HUES64 (cell line): Measurements from ENCODE around the gene NKG7.

Experiments used
- H3K27ac ChIP-seq: 2 replicates; pipeline ENCODE4 v1.7.0; 2013; ENCODE audit warnings: low read depth, low read length, inconsistent platforms
- H3K27me3 ChIP-seq: 2 replicates; pipeline ENCODE4 v1.6.1; 2013; ENCODE audit warnings: mild to moderate bottlenecking, low read length; ENCODE audit not compliant: insufficient read depth
- H3K36me3 ChIP-seq: 2 replicates; pipeline ENCODE4 v1.6.1; 2013; ENCODE audit warnings: mild to moderate bottlenecking, low read length; ENCODE audit not compliant: insufficient read depth
- H3K4me1 ChIP-seq: 2 replicates; pipeline ENCODE4 v1.6.1; 2013; ENCODE audit warnings: mild to moderate bottlenecking, low read length, moderate library complexity; ENCODE audit not compliant: insufficient read depth
- H3K4me3 ChIP-seq: 2 replicates; pipeline ENCODE4 v1.5.1; 2013; ENCODE audit warnings: mild to moderate bottlenecking, low read length, moderate library complexity
- H3K9ac ChIP-seq: 2 replicates; pipeline ENCODE4 v1.6.1; 2013; ENCODE audit warnings: mild to moderate bottlenecking, low read depth, low read length
- H3K9me3 ChIP-seq: 2 replicates; pipeline ENCODE4 v1.6.1; 2013; ENCODE audit warnings: low read depth, low read length; ENCODE audit not compliant: insufficient read depth
- WGBS: fragments of 150-250, 120-280 bp; methylation state at CpG from one replicate; pipeline ENCODE4 v1.1.7; 2013; ENCODE audit warnings: missing lambda C conversion rate; 5-methylcytosine and 5-hydroxymethylcytosine counted together

NKG7 gene

DNA sequence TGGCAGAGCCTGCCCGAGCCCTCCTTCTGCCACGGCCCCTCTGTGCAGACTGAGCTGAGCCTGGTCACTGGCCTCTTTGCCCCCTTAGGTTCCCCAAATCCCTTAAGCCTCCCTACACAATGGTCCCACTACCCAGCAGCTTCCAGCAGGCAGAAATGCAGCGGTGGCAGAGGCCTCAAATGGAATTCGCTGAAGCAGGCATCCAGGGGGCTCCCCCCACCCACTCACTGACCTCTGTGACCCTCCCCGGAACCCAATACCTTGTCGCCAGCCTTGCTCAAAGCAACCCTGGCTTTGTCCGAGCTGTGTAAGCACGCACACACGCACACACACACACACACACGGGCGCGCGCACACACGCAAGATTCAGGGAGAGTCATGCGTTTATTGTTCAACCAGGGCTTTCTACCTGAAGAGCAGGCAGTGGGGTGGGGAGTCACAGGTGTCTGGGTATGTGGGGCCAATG lies 15.5 kb upstream of the NKG7 start, which contains the start of gene LIM2:
Gene LIM2 (minus strand): TSS at position 51 of the 466 bp plus-strand sequence. CDS start 531 bp downstream, outside the sequence.
- Histone ChIP-seq H3K9me3 (no peaks in the 10 kb centered on the region), H3K4me1 (no peaks in the 10 kb centered on the region), H3K36me3 (no peaks in the 10 kb centered on the region), H3K9ac (no peak within 1 kb of the TSS), H3K4me3 (no peak within 1 kb of the TSS), H3K27ac (no peak within 1 kb of the TSS), H3K27me3 (no peaks in the 10 kb centered on the region)
- 92% methylated on average over 15 of the region's 15 CpGs for WGBS

DNA sequence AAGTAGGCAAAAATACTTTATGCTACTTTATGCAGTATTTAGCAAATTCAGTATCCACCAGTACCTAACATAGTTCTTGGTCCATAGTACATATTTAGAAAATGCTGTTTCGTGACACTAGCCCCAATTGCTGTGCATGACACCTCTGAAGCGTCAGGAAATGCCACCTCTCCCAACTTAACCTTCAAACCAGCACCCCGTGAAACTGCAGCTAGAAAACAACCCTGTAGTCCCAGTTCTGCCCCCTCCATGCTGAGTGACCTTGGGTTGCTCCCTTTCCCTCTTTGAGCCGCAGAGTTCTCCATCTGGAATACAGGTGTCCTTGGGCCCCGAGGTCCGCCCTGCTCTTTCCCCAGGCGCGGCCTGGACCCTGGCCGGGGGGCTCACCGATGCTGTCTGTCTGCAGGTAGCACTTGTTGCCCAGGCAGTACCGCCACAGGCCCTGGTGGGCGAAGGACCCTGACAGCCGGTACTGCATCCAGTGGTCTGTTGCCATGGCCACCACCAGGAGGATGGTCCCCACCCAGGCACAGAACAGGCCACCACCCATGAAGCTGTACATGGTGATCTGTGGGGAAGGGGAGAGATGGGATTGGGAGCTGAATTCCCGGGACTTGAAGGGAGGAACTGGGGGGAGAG lies 14.5 kb upstream of the NKG7 start:
- Histone ChIP-seq H3K4me1 (no peaks in the 10 kb centered on the region), H3K9me3 (no peaks in the 10 kb centered on the region), H3K9ac (no peak overlapping the region), H3K27me3 (no peaks in the 10 kb centered on the region), H3K27ac (no peak overlapping the region), H3K4me3 (no peak overlapping the region), H3K36me3 (no peaks in the 10 kb centered on the region)
- 94% methylated on average over 14 of the region's 14 CpGs for WGBS

DNA sequence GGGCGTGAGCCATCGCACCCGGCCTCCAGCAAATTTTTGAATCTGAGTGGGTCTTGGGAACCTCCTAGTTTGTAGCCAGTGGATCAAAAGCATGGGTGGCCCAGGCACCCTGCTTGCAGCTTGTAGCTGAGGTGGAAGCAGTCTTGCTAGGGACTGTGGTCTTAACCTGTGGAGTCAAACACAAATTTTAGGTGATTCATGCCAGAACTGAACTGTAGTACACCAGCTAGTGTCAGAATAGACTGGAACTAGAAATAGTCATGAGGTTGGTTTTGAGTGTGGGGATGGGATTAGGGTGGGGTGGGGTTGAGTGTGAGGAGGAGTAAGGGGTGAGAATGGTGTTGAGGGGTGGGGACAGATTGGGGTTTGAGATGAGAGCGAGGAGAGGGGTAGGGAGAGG lies 9.6 kb upstream of the NKG7 start:
- Histone ChIP-seq H3K4me1 (no peaks in the 10 kb centered on the region), H3K9ac (no peak overlapping the region), H3K27me3 (no peaks in the 10 kb centered on the region), H3K9me3 (peaks cover 7% of the 10 kb centered on the region), H3K36me3 (no peaks in the 10 kb centered on the region), H3K27ac (no peak overlapping the region), H3K4me3 (no peak overlapping the region)
- WGBS, result 98% methylated on average over 4 of the region's 4 CpGs

DNA sequence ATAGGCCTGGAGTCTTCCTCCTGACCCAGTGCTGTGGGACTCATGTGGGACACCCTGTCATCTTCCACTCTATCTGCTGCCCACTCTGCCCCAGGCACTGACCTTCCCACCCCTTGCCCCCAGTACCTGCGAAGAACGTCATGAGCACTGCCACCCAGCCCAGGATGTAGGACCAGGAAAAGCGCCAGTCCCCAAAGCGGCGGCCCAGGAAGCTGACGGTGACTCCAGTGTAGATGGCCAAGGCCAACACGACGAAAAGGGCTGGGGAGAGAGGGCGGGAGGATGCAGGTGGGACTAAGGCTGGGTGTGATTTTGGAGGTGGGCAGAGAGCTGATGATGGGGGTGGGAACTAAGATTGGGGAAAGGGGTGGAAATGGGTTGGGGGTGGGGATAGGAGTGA lies 7.9 kb upstream of the NKG7 start:
- H3K27me3 ChIP-seq, result no peaks in the 10 kb centered on the region
- peaks cover 7% of the 10 kb centered on the region for H3K9me3 ChIP-seq
- no peak overlapping the region for H3K9ac ChIP-seq
- 90% methylated on average over 9 of the region's 9 CpGs for WGBS
- H3K36me3 ChIP-seq, result no peaks in the 10 kb centered on the region
- no peak overlapping the region for H3K27ac ChIP-seq
- no peaks in the 10 kb centered on the region for H3K4me1 ChIP-seq
- H3K4me3 ChIP-seq, result no peak overlapping the region

DNA sequence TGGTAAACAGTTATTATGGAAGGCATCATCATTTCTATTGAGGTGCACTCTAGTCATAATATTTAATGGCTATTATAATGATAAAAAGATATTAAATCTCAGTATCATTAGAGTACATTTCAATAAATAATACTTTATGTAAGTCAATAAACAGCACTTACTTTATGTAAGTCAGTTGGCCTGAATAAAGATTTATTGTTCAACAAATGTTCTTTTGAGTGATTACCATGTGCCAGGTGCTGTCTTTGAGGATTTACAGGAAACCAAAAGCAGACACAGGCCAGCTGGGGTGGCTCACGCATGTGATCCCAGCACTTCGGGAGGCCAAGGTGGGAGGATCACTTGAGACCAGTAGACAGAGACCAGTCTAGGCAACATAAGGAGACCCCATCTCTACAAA lies 5.0 kb upstream of the NKG7 start:
- no peaks in the 10 kb centered on the region for H3K36me3 ChIP-seq
- WGBS, result 95% methylated on average over 2 of the region's 2 CpGs
- no peak overlapping the region for H3K4me3 ChIP-seq
- no peaks in the 10 kb centered on the region for H3K27me3 ChIP-seq
- H3K27ac ChIP-seq, result no peak overlapping the region
- no peaks in the 10 kb centered on the region for H3K4me1 ChIP-seq
- H3K9me3 ChIP-seq, result peaks cover 7% of the 10 kb centered on the region
- no peak overlapping the region for H3K9ac ChIP-seq

DNA sequence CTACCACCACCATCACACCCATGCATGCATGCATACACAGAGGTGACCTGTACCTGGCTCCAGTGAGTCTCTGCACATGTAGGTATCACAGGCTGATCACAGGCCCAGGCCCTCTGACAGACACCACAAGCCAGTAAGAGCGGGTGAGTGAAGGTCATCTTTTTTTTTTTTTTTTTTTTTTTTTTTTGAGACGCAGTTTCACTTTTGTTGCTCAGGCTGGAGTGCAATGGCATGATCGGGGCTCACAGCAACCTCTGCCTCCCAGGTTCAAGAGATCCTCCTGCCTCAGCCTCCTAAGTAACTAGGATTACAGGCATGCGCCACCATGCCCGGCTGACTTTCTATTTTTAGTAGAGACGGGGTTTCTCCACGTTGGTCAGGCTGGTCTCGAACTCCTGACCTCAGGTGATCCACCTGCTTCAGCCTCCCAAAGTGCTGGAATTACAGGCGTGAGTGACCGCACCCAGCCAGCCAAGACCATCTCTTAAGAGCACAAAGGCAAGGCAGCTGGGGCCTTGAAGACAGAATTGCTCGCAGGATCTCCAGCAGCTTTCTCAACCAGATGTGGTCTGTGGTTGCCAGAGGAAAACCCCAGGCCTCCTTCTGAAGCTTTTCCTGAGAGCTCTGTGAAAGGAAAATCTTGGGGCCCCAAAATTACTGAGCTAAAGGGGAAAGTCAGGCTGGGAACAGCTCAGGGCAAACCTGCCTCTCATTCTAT lies 3.2 kb upstream of the NKG7 start:
- 87% methylated on average over 11 of the region's 11 CpGs for WGBS
- H3K4me3 ChIP-seq, result no peak overlapping the region

DNA sequence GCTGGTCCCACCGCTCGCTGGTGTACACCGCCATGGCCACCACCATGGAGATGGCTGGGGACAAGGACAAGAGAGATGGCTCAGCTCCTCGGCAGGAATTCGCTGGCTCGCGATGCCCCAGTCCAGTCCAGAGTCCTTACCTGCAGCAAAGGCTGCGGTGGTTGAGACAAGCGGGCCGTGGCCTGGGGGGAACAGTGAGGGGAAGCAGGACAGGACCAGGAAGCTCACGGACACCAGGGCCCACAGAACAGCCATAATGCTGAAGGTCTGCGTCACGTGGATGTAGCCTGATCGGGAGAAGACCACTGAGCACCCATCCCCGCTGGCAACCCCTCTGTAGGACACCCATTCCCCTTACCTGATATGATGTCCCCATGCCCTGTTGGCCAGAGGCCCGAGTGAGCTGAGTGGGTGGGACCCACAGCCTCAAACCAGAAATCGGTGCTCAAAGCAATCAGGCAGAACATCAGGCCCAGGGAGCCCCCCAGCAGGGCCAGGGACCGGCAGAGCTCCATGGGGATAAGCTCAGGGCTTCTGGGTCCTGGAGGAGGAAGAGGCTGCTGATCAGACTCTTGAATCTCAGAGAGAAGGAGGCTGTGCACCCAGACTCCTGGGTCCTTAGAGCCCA lies 319 bp downstream of the NKG7 start:
- Histone ChIP-seq H3K9ac (no peak overlapping the region), H3K4me3 (no peak overlapping the region), H3K36me3 (no peaks in the 10 kb centered on the region), H3K27ac (no peak overlapping the region), H3K9me3 (no peaks in the 10 kb centered on the region), H3K4me1 (peaks cover 7% of the 10 kb centered on the region), H3K27me3 (no peaks in the 10 kb centered on the region)
- WGBS, result 93% methylated on average over 18 of the region's 18 CpGs

More for the DNA sequence above, 3.2 kb upstream of the NKG7 start:
- H3K27ac ChIP-seq, result no peak overlapping the region
- no peaks in the 10 kb centered on the region for H3K9me3 ChIP-seq
- no peaks in the 10 kb centered on the region for H3K27me3 ChIP-seq
- H3K9ac ChIP-seq, result no peak overlapping the region
- H3K4me1 ChIP-seq, result no peaks in the 10 kb centered on the region
- no peaks in the 10 kb centered on the region for H3K36me3 ChIP-seq

DNA sequence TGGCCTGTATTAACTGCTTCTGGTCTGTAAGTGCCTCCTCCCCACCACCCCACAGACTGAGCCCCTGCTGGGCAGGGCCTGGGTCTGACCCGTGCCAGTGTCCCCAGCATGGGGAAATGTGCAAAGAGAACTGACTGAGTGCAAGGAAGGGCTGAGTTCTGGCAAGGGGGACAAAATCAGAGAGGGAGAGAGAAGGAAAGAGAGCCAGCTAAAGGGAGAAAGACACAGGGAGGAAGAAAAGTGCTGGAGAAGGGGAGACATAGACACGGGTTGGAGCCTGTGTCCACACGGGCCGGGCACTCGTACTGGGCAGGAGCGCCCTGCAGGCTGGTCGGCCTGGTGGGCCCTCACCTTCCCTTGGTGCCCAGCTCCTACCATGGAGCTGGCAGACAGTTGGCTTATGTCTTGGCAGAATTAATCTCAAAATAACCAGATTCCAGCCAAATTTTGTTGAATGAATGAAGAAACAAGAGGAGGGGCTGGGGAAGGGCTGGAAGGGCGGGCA lies 1.2 kb downstream of the NKG7 start:
- H3K9me3 ChIP-seq, result no peaks in the 10 kb centered on the region
- H3K4me3 ChIP-seq, result no peak overlapping the region
- no peaks in the 10 kb centered on the region for H3K36me3 ChIP-seq
- H3K27ac ChIP-seq, result no peak overlapping the region
- WGBS, result 89% methylated on average over 8 of the region's 8 CpGs
- peaks cover 7% of the 10 kb centered on the region for H3K4me1 ChIP-seq
- no peaks in the 10 kb centered on the region for H3K27me3 ChIP-seq
- H3K9ac ChIP-seq, result no peak overlapping the region

DNA sequence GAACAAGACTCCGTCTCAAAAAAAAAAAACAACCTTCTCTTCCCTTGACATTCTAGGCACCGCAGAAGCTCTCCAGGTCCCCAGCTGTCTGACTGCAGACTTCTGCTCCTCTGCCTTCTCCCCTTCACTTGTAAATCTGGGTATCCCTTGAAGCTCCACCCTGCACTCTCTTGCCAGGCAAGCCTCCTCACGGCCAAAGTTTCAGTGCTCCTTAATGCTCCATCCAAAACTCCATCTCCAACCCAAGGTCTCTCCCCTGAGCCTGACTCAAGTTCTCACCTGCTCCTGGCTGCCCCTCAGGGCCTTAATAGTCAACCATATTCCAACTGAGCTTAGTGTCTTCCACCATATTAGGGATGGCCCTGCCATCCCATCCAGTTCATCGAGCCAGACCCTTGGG lies 2.2 kb downstream of the NKG7 start:
- Histone ChIP-seq H3K4me3 (no peak overlapping the region), H3K9me3 (no peaks in the 10 kb centered on the region), H3K36me3 (no peaks in the 10 kb centered on the region), H3K4me1 (peaks cover 13% of the 10 kb centered on the region), H3K27me3 (no peaks in the 10 kb centered on the region), H3K9ac (no peak overlapping the region), H3K27ac (no peak overlapping the region)
- 88% methylated on average over 4 of the region's 4 CpGs for WGBS

DNA sequence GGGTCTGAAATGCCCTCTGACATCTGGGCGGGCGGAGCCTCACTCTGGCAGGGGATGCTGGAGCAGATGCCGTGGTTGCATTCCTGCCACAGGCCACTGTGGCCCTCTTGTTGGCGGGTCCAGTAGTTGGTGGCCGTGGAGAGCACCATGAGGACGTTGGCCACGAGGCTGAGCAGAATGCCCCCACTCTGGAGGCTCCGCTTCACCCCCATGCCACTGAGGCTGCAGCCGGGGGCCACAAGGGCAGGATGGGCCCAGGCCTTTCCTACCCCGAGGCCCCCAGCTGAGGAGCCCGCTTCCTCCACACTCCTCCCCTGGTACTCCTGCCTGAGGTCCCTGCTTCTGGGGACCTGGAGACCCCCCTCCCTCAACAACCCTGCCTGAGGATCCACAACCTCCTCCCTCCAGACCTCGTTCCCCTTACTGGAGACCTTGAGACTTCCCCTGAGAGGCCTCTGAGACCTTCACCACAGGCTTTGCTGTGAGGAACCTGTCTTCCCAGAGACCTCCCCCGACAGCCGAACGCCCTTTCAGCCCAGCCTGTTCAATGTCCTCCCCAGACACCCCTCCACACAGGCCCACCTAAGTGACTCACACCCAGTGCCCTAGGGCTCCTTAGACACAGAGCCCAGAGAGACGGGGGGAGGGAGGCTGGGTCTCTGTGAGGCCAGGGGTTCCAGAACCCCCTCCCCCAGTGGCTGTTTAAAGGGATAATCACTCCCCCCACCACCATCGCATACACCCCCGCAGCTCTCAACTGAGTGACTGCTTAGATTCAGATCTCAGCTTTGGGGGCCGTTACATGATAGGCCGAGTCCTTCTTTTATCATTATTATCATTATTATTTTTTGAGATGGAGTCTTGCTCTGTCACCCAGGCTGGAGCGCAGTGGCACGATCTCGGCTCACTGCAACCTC lies 3.8 kb downstream of the NKG7 start, which contains the start of gene CLDND2:
Gene CLDND2 (minus strand): TSS at position 638 of the 917 bp plus-strand sequence. CDS start 426 bp downstream, at position 212.
- WGBS, result 61% methylated on average over 21 of the region's 23 CpGs
- Histone ChIP-seq H3K27me3 (no peaks in the 10 kb centered on the region), H3K27ac (peak within 1 kb of the TSS; percentile 83), H3K9ac (peak within 1 kb of the TSS; percentile 74), H3K9me3 (no peaks in the 10 kb centered on the region), H3K36me3 (no peaks in the 10 kb centered on the region), H3K4me1 (peaks cover 15% of the 10 kb centered on the region), H3K4me3 (peak within 1 kb of the TSS; percentile 86)
